HG03575 (cell line): ENCODE measurements around the gene HOXC11.

Experiments used
- ATAC-seq: cut with Tn5 transposase; IDR thresholded peaks from one replicate; pipeline ENCODE4 v1.9.1; 2021; ENCODE audit not compliant: unreplicated experiment, insufficient number of reproducible peaks, low FRiP score; ENCODE audit errors: extremely low read depth

HOXC11 gene

GRCh38 chr12:54014377-54015017 is 41.6 kb downstream of the HOXC11 start:
- ATAC-seq = no peak

GRCh38 chr12:54015018-54015931 is 42.3 kb downstream of the HOXC11 start:
- ATAC-seq = no peak

- no peak for ATAC-seq
Measured at GRCh38 chr12:54016051-54016450, 43.1 kb downstream of the HOXC11 start.

- ATAC-seq = no peak
Measured at GRCh38 chr12:54016478-54016964, 43.6 kb downstream of the HOXC11 start.

GRCh38 chr12:54017027-54017788 is 44.3 kb downstream of the HOXC11 start:
- no peak for ATAC-seq

GRCh38 chr12:54017878-54018467 is 45.0 kb downstream of the HOXC11 start:
- ATAC-seq = no peak

- ATAC-seq = no peak
Measured at GRCh38 chr12:54018468-54018984, 45.6 kb downstream of the HOXC11 start.

- no peak for ATAC-seq
Measured at GRCh38 chr12:54019091-54019811, 46.3 kb downstream of the HOXC11 start.

GRCh38 chr12:54019924-54020590 is 47.1 kb downstream of the HOXC11 start:
- ATAC-seq = no peak

GRCh38 chr12:54020591-54021405 is 47.9 kb downstream of the HOXC11 start:
- ATAC-seq = no peak

- no peak for ATAC-seq
Measured at GRCh38 chr12:54021432-54022013, 48.6 kb downstream of the HOXC11 start.

GRCh38 chr12:54022960-54023884 is 50.3 kb downstream of the HOXC11 start:
- no peak for ATAC-seq

- no peak for ATAC-seq
Measured at GRCh38 chr12:54024127-54024526, 51.2 kb downstream of the HOXC11 start.

- no peak for ATAC-seq
Measured at GRCh38 chr12:54024581-54025305, 51.8 kb downstream of the HOXC11 start.
